Panc1 (cell line): ENCODE results near the gene EIPR1. TPM values are rescaled to one million over a fixed set of nuclear protein-coding genes. Genes with fewer than 3 reads are reported as not detected.

Experiments used
- ATAC-seq: fragments of 200-7000 bp; cut with Tn5 transposase; 2 replicates; pipeline ENCODE4 v1.9.1; 2020; ENCODE audit warnings: mild to moderate bottlenecking, moderate library complexity
- BruUV-seq: library from RNA; stranded (reverse); fragments of 400-500 nt; replicated peaks from 2 replicates; lab custom pipeline; 2021; lab: Mats Ljungman, UMichigan
- CTCF ChIA-PET: fragments of 300-600 bp; sonication (Branson Sonifier 250); formaldehyde crosslinking; loops from one replicate; lab custom pipeline; 2022; ENCODE audit warnings: antibody characterized with exemption; lab: Charles Lee
- POLR2A ChIA-PET: fragments of 300-600 bp; sonication (Branson Sonifier 250); formaldehyde crosslinking; loops from one replicate; lab custom pipeline; 2022; ENCODE audit warnings: antibody characterized with exemption; lab: Charles Lee
- DNase-seq: peaks from one replicate; pipeline ENCODE4 v3.0.0-alpha.2; 2010; ENCODE audit warnings: low read depth, low spot score
- H3K27ac ChIP-seq: 2 replicates; pipeline ENCODE4 v1.5.1; 2011; ENCODE audit warnings: mild to moderate bottlenecking, low read length, inconsistent platforms
- H3K27me3 ChIP-seq: fragments of 200-500 bp; sonication (Bioruptor generic); 2 replicates; pipeline ENCODE4 v1.6.0; 2014; ENCODE audit warnings: low read length, inconsistent platforms; ENCODE audit not compliant: control insufficient read depth, insufficient read depth
- H3K36me3 ChIP-seq: fragments of 200-500 bp; sonication (Bioruptor generic); 2 replicates; pipeline ENCODE4 v1.5.1; 2014; ENCODE audit warnings: inconsistent platforms, mild to moderate bottlenecking, low read length, moderate library complexity; ENCODE audit not compliant: control insufficient read depth, insufficient read depth
- H3K4me1 ChIP-seq: 2 replicates; pipeline ENCODE4 v1.5.1; 2011; ENCODE audit warnings: inconsistent platforms, mild to moderate bottlenecking, low read length, moderate library complexity; ENCODE audit not compliant: control insufficient read depth, insufficient read depth
- H3K4me3 ChIP-seq, 2 experiments: 2 replicates each; pipeline ENCODE4 v1.5.1; 2011 to 2012; ENCODE audit warnings: low read depth in 2 of 2, low read length in 2 of 2, mild to moderate bottlenecking in 2 of 2, inconsistent platforms in 1 of 2, moderate library complexity in 1 of 2
- H3K9me3 ChIP-seq: fragments of 200-500 bp; sonication (Bioruptor generic); 2 replicates; pipeline ENCODE4 v1.5.1; 2014; ENCODE audit warnings: low read depth, mild to moderate bottlenecking, inconsistent platforms, low read length, moderate library complexity; ENCODE audit not compliant: control insufficient read depth, insufficient read depth
- CTCF ChIP-seq: fragments of 450-650 bp; IDR thresholded peaks from 2 replicates; pipeline ENCODE4 v1.5.1; 2017; ENCODE audit warnings: mild to moderate bottlenecking
- POLR2AphosphoS5 ChIP-seq: IDR thresholded peaks from 2 replicates; pipeline ENCODE4 v1.6.1; 2012; ENCODE audit warnings: mild to moderate bottlenecking, low read depth, low read length, moderate library complexity
- REST ChIP-seq, 2 experiments: IDR thresholded peaks; 2 replicates each; pipeline ENCODE4 v1.6.1; 2011 to 2012; ENCODE audit warnings: low read depth in 2 of 2, control low read depth in 1 of 2, low read length in 1 of 2, mild to moderate bottlenecking in 1 of 2, moderate library complexity in 1 of 2; ENCODE audit not compliant: insufficient read depth in 1 of 2
- SIN3A ChIP-seq: IDR thresholded peaks from 2 replicates; pipeline ENCODE4 v1.6.1; 2012; ENCODE audit warnings: low read depth, mild to moderate bottlenecking, low read length, moderate library complexity, borderline replicate concordance; ENCODE audit not compliant: insufficient read depth
- TCF7L2 ChIP-seq: IDR thresholded peaks from 2 replicates; pipeline ENCODE4 v1.6.1; 2011; ENCODE audit warnings: mild to moderate bottlenecking, low read depth, low read length, inconsistent platforms
- in situ Hi-C: cut with HindIII; loops from 2 replicates; pipeline ENCODE4 v1.10.0; 2016; ENCODE audit warnings: low sequenced_read_pairs, low pct_unique_long_range_greater_than_20kb
- intact Hi-C: fragments of 100-400 bp; cut with micrococcal nuclease; formaldehyde crosslinking; loops from one replicate; pipeline ENCODE4 v1.10.0; 2022; ENCODE audit not compliant: unreplicated experiment
- total RNA-seq: library from RNA; stranded (reverse); gene quantifications from one replicate; pipeline ENCODE4 v1.2.1, GENCODE V29; 2021; ENCODE audit not compliant: unreplicated experiment

Gene EIPR1
- total RNA-seq, 1 experiment from 2014 or later: 26.7 TPM

GRCh38 chr2:3203497-3204019 lies 174.1 kb downstream of the EIPR1 start:
- Histone ChIP-seq H3K27me3 (no peaks in the 10 kb centered on the region), H3K9me3 (no peaks in the 10 kb centered on the region), H3K27ac (no peak overlapping the region), H3K36me3 (no peaks in the 10 kb centered on the region), H3K4me3 (no peak overlapping the region), H3K4me1 (no peaks in the 10 kb centered on the region)
- in situ Hi-C loops: no loop called here
- ChIA-PET POLR2A (no interaction called here), CTCF (no interaction called here)
- TF ChIP-seq SIN3A (no peak), POLR2AphosphoS5 (no peak), CTCF (no peak), REST (IDR thresholded peaks at IDR 0.05; ENCODE audit: insufficient read depth in 1 of 2, low read depth in 2 of 2, low read length in 1 of 2) (no peak), TCF7L2 (no peak)
- DNase-seq (no peak), ATAC-seq (peak; percentile 8; the same call in 1 of the 2 replicates)
- no TSS peak for BruUV-seq
- intact Hi-C loops: no loop called here

GRCh38 chr2:3202926-3203325 lies 174.7 kb downstream of the EIPR1 start:
- CTCF ChIA-PET: no interaction called here
- no TSS peak for BruUV-seq

More at GRCh38 chr2:3202926-3203325, 174.7 kb downstream of the EIPR1 start:
- in situ Hi-C loops (no loop called here), intact Hi-C loops (no loop called here)
- no peak overlapping the region for H3K4me3 ChIP-seq
- H3K36me3 ChIP-seq: no peaks in the 10 kb centered on the region
- H3K27me3 ChIP-seq: no peaks in the 10 kb centered on the region
- no peaks in the 10 kb centered on the region for H3K4me1 ChIP-seq
- DNase-seq (no peak), ATAC-seq (no peak)
- TF ChIP-seq CTCF (no peak), REST (IDR thresholded peaks at IDR 0.05; ENCODE audit: insufficient read depth in 1 of 2, low read depth in 2 of 2, low read length in 1 of 2) (no peak), POLR2AphosphoS5 (no peak), SIN3A (no peak), TCF7L2 (no peak)
- no peaks in the 10 kb centered on the region for H3K9me3 ChIP-seq
- no peak overlapping the region for H3K27ac ChIP-seq
- POLR2A ChIA-PET: no interaction called here
